ENCODE results near the gene GCSAML.

GRCh38 chr1:247548769-247549182 is at the start of gene GCSAML:
- TF ChIP-seq NFIC (IDR thresholded peaks at IDR 0.05): no peak
- no peak for TF ChIP-seq REST (IDR thresholded peaks at IDR 0.05; ENCODE audit: low read depth)
- TF ChIP-seq EP300 (IDR thresholded peaks at IDR 0.05; ENCODE audit: borderline replicate concordance): no peak
- TF ChIP-seq CEBPB (IDR thresholded peaks at IDR 0.05): no peak
- TF ChIP-seq MAX (IDR thresholded peaks at IDR 0.05): no peak
- TF ChIP-seq USF1 (IDR thresholded peaks at IDR 0.05): no peak
- no peak for TF ChIP-seq TEAD4 (IDR thresholded peaks at IDR 0.05)
- no peak for TF ChIP-seq CREB1 (IDR thresholded peaks at IDR 0.05; ENCODE audit: low read depth)
- no peak for TF ChIP-seq EGR1 (IDR thresholded peaks at IDR 0.05)
- TF ChIP-seq FOXM1 (IDR thresholded peaks at IDR 0.05; ENCODE audit: borderline replicate concordance, low read depth): no peak
- no peak for TF ChIP-seq YY1 (IDR thresholded peaks at IDR 0.05; ENCODE audit: low read depth)
- no peak for TF ChIP-seq TAF1 (IDR thresholded peaks at IDR 0.05; ENCODE audit: low read depth)
- no peak for TF ChIP-seq TCF12 (IDR thresholded peaks at IDR 0.05; ENCODE audit: low read depth)
